Loucy (cell line): Measurements from ENCODE around the gene N4BP2L2.

Experiments used
- H2AFZ ChIP-seq: fragments of 200-600 bp; sonication (generic); 2 replicates; pipeline ENCODE4 v1.6.0; 2016; ENCODE audit warnings: antibody characterized with exemption, mild to moderate bottlenecking, low read length, moderate library complexity
- H3F3A ChIP-seq: fragments of 200-600 bp; 2 replicates; pipeline ENCODE4 v1.6.0; 2016; ENCODE audit warnings: antibody characterized with exemption, low read depth, mild to moderate bottlenecking
- H3K27me3 ChIP-seq: fragments of 200-600 bp; sonication (generic); 2 replicates; pipeline ENCODE4 v1.6.1; 2014; ENCODE audit warnings: low read length, mild to moderate bottlenecking; ENCODE audit not compliant: insufficient read depth, poor library complexity, severe bottlenecking
- H3K36me3 ChIP-seq: fragments of 200-600 bp; sonication (generic); 2 replicates; pipeline ENCODE4 v1.6.1; 2016; ENCODE audit warnings: low read length; ENCODE audit not compliant: insufficient read depth
- H3K4me1 ChIP-seq: fragments of 200-600 bp; sonication (generic); 2 replicates; pipeline ENCODE4 v1.5.1; 2014; ENCODE audit warnings: low read length, mild to moderate bottlenecking; ENCODE audit not compliant: insufficient read depth, poor library complexity, severe bottlenecking
- H3K4me2 ChIP-seq: fragments of 200-600 bp; sonication (generic); 2 replicates; pipeline ENCODE4 v1.6.0; 2014; ENCODE audit warnings: antibody characterized with exemption, low read length, low read depth, mild to moderate bottlenecking; ENCODE audit not compliant: poor library complexity, severe bottlenecking
- H3K4me3 ChIP-seq: fragments of 200-600 bp; sonication (generic); 2 replicates; pipeline ENCODE4 v1.5.1; 2014; ENCODE audit warnings: low read length, mild to moderate bottlenecking, mixed read lengths; ENCODE audit not compliant: poor library complexity, severe bottlenecking
- H3K79me2 ChIP-seq: fragments of 200-600 bp; sonication (generic); 2 replicates; pipeline ENCODE4 v1.6.1; 2014; ENCODE audit warnings: low read length; ENCODE audit not compliant: insufficient read depth
- H3K9ac ChIP-seq: fragments of 200-600 bp; sonication (generic); 2 replicates; pipeline ENCODE4 v1.6.0; 2014; ENCODE audit warnings: mild to moderate bottlenecking, low read depth, low read length, moderate library complexity; ENCODE audit not compliant: poor library complexity, severe bottlenecking
- H3K9me2 ChIP-seq: fragments of 200-600 bp; sonication (generic); replicated peaks from 2 replicates; pipeline ENCODE4 v1.6.1; 2016; ENCODE audit warnings: low read depth, low read length, mixed read lengths
- H3K9me3 ChIP-seq: fragments of 200-600 bp; sonication (generic); 2 replicates; pipeline ENCODE4 v1.6.1; 2014; ENCODE audit warnings: mild to moderate bottlenecking, antibody characterized with exemption, low read length, low read depth; ENCODE audit not compliant: insufficient read depth
- H4K20me1 ChIP-seq: fragments of 200-600 bp; sonication (generic); 2 replicates; pipeline ENCODE4 v1.6.0; 2014; ENCODE audit warnings: antibody characterized with exemption, low read length, mild to moderate bottlenecking; ENCODE audit not compliant: insufficient read depth, poor library complexity, severe bottlenecking
- CTCF ChIP-seq: fragments of 200-600 bp; sonication (generic); conservative IDR thresholded peaks from 2 replicates; pipeline ENCODE4 v1.5.1; 2014; ENCODE audit warnings: mild to moderate bottlenecking, antibody characterized with exemption, low read length
- EZH2phosphoT487 ChIP-seq: fragments of 200-600 bp; IDR thresholded peaks from 2 replicates; pipeline ENCODE4 v1.6.1; 2018; ENCODE audit warnings: antibody characterized with exemption, mild to moderate bottlenecking, moderate library complexity, borderline replicate concordance

Gene N4BP2L2

DNA sequence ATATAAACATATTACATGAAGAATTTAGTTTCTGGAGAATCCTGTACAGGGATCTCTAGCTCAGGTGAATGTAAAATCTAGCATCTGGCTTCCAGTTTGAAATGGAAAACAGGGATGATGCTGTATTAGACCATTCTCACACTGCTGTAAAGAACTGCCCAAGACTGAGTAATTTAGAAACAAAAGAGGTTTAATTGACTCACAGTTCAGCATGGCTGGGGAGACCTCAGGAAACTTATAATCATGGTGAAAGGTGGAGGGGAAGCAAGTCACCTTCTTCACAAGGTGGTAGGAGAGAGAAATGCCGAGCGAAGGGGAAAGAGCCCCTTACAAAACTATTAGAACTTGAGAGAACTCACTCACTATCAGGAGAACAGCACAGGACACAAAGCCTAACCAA is 17.0 kb upstream of the N4BP2L2 start:
- no peaks in the 10 kb centered on the region for H4K20me1 ChIP-seq
- no peaks in the 10 kb centered on the region for H3K4me1 ChIP-seq
- no peaks in the 10 kb centered on the region; the same call in 1 of the 2 replicates for H3K9me3 ChIP-seq
- H3K79me2 ChIP-seq, result no peaks in the 10 kb centered on the region
- H2AFZ ChIP-seq, result no peak overlapping the region
- H3K27me3 ChIP-seq, result no peaks in the 10 kb centered on the region
- no peak for TF ChIP-seq CTCF
- no peak for TF ChIP-seq EZH2phosphoT487
- H3K4me3 ChIP-seq, result no peak overlapping the region
- H3K9me2 ChIP-seq, result no peaks in the 10 kb centered on the region
- H3K9ac ChIP-seq, result no peak overlapping the region
- H3K36me3 ChIP-seq, result no peaks in the 10 kb centered on the region
- H3K4me2 ChIP-seq, result no peak overlapping the region
- no peaks in the 10 kb centered on the region for H3F3A ChIP-seq

DNA sequence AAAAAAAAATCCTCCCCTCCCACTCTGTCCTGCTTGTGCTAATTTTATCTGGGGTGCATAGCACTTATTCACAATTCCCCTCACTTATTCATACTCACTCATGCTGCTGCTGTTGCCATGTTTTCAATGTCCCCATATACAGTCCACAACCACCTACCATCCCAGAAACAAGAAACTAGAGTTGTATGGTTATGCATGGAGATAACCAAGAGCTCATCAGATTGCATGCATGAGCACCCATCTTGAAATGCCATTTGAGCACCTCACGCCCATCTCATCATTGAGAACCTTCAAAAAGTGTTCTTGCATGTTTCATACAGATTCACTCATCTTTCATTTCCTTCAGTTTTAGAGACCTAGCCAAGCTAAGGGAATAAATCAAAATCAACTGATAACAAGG is 15.1 kb upstream of the N4BP2L2 start:
- no peaks in the 10 kb centered on the region for H3K9me3 ChIP-seq
- TF ChIP-seq CTCF (no peak), EZH2phosphoT487 (no peak)
- H3K36me3 ChIP-seq, result no peaks in the 10 kb centered on the region
- H3K27me3 ChIP-seq, result no peaks in the 10 kb centered on the region
- H3K4me3 ChIP-seq, result no peak overlapping the region
- no peak overlapping the region for H3K9ac ChIP-seq
- H3K9me2 ChIP-seq, result no peaks in the 10 kb centered on the region
- H2AFZ ChIP-seq, result no peak overlapping the region
- no peaks in the 10 kb centered on the region for H3K79me2 ChIP-seq
- no peaks in the 10 kb centered on the region for H3F3A ChIP-seq
- no peak overlapping the region for H3K4me2 ChIP-seq
- H3K4me1 ChIP-seq, result no peaks in the 10 kb centered on the region
- no peaks in the 10 kb centered on the region for H4K20me1 ChIP-seq

GRCh38 chr13:32549788-32550187 is 11.2 kb upstream of the N4BP2L2 start:
- no peaks in the 10 kb centered on the region for H3K27me3 ChIP-seq
- H3K4me2 ChIP-seq, result no peak overlapping the region
- H3K79me2 ChIP-seq, result no peaks in the 10 kb centered on the region
- no peak overlapping the region for H3K4me3 ChIP-seq
- no peaks in the 10 kb centered on the region for H3K9me3 ChIP-seq
- H3K36me3 ChIP-seq, result no peaks in the 10 kb centered on the region
- H3K4me1 ChIP-seq, result no peaks in the 10 kb centered on the region
- H3K9me2 ChIP-seq, result no peaks in the 10 kb centered on the region
- H3F3A ChIP-seq, result no peaks in the 10 kb centered on the region
- H4K20me1 ChIP-seq, result no peaks in the 10 kb centered on the region
- TF ChIP-seq EZH2phosphoT487 (no peak), CTCF (no peak)
- no peak overlapping the region for H2AFZ ChIP-seq
- no peak overlapping the region for H3K9ac ChIP-seq
